ENCODE data around the gene TMEM79. TPM values are rescaled to one million over a fixed set of nuclear protein-coding genes. Genes with fewer than 3 reads are reported as not detected.

Gene TMEM79
- total and polyA plus RNA-seq, 3 donors from 2014 or later: 4.6 to 5.3 (median 5.3) TPM

DNA sequence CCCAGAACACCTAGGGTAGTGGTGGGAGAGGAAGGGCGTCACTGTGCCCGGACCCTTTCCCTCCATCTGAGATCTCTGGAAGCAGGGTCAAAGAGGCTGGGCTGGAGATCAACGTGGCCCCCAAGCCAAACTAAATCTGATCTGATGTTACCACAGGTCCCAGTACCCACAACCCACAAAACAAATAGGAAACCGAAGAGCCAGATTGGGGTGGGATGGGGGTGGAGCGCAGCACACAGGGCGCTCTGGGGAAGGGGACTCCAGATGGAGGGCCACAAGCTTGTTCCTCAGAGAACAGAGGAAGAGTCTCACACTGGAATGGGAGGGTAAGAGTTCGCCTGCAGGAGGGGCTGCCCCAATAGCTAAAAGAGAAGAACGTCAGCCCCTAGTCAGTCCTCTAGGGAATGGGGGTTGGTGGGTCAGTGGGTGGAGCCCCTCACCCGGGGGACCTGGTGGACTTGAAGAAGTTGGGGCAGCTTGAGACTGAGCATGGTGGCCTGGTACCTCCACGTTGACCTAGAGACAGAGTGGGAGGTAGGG, 37.8 kb upstream of the TMEM79 start:
- 41 to 46% methylated on average over 5 to 10 of the region's 10 CpGs for WGBS, 2 donors
- no peak overlapping the region for H3K27ac ChIP-seq
- H3K4me1 ChIP-seq: peaks cover 25% of the 10 kb centered on the region
- H3K9me3 ChIP-seq: no peaks in the 10 kb centered on the region
- no peak for DNase-seq
- intact Hi-C loops (cut with DNase I; ENCODE audit: low total_unique reads): no loop called here
- H3K4me3 ChIP-seq: no peak overlapping the region
- TF ChIP-seq, protein P1, sequence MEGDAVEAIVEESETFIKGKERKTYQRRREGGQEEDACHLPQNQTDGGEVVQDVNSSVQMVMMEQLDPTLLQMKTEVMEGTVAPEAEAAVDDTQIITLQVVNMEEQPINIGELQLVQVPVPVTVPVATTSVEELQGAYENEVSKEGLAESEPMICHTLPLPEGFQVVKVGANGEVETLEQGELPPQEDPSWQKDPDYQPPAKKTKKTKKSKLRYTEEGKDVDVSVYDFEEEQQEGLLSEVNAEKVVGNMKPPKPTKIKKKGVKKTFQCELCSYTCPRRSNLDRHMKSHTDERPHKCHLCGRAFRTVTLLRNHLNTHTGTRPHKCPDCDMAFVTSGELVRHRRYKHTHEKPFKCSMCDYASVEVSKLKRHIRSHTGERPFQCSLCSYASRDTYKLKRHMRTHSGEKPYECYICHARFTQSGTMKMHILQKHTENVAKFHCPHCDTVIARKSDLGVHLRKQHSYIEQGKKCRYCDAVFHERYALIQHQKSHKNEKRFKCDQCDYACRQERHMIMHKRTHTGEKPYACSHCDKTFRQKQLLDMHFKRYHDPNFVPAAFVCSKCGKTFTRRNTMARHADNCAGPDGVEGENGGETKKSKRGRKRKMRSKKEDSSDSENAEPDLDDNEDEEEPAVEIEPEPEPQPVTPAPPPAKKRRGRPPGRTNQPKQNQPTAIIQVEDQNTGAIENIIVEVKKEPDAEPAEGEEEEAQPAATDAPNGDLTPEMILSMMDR (IDR thresholded peaks at IDR 0.05): no peak
- no peak for TF ChIP-seq POLR2A (IDR thresholded peaks at IDR 0.05)
- H3K27me3 ChIP-seq: no peaks in the 10 kb centered on the region
- no peaks in the 10 kb centered on the region for H3K36me3 ChIP-seq (ENCODE audit: low read depth, missing control alignments)

DNA sequence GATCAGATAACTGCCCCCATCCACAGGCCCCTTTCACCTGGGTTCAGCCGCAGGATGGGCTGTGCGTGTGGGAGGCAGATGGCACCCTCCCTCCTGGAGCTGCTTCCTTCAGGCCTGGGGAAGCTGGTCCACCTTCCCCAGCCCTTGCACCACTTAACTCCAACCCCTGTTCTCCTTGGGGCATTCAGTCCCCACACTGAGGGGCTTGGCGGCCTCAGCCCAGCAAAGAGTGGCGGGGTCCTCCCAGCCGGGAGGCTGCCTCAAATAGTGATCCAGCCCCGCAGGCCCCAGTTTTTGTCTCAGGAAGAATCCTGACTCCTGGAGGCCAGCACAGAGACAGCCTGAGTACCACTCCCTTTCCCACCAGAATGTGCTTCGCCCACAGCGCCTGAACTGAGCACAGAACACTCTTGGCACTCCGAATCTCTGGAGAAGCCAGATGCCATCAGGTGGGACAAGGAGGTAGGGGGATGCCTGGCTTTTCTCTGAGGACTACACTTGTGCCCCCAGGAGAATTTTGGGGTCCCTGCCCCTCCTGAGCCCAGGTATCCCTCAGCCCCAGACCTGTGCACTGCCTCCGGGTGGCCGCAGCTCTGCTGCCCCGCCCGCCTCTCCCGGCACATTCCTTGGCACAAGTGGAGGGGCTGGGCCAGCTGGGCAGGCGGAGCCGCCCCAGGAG, 37.2 kb upstream of the TMEM79 start:
- DNase-seq: no peak

DNA sequence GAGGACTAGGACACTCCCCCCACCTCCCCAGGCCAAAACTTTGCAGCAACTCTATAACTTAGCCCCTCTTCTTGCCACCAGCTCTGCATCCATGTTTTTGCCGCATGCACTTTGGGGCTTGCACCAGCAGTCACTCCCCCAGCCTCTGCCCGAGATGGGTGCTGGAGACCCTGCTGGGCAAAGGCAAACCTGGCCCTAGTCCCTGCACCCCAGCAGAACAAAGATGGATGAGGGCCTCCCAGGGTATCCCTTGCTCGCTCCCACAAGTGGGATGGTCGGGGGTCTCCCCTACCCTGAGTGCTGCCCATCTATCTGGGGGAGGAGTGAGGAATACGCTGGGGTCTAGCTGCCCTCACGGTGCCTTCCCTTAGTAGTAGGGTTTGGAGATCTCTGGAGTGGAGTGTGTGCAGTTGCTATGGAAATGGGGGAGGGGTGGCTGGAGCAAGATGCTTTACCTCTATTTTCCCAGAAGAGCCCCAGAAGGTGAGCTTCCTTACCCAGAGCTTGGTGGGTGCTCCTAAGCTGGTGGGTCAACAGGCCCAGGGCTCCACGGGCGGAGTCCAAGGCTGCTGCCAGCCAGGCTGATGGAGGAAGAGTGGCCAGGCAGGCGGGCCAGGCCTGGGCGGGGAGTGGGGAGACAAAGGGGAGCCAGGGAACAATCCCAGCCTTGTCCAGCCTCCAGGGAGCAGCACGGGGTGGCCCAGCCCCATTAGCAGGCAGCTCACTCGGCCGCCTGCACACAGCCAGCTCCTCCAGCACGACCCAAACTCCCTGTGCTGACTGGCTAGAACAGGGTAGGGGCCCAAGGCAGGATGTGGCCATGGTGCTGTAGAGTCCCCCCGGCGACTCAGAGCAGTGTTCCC, 36.4 kb upstream of the TMEM79 start, which contains the start of gene PAQR6:
PAQR6 (minus strand) TSS at position 597 of the 863 bp plus-strand sequence. CDS start 1,325 bp downstream, outside the sequence.
- WGBS, 2 donors: 49 to 55% methylated on average over 9 to 16 of the region's 16 CpGs
- intact Hi-C loops (cut with DNase I; ENCODE audit: low total_unique reads): no loop called here
- Histone ChIP-seq H3K4me3 (no peak within 1 kb of the TSS), H3K4me1 (peaks cover 25% of the 10 kb centered on the region), H3K27ac (no peak within 1 kb of the TSS), H3K36me3 (ENCODE audit: low read depth, missing control alignments) (no peaks in the 10 kb centered on the region), H3K27me3 (no peaks in the 10 kb centered on the region), H3K9me3 (no peaks in the 10 kb centered on the region)
- TF ChIP-seq POLR2A (IDR thresholded peaks at IDR 0.05): no peak
- TF ChIP-seq, protein P1 (IDR thresholded peaks at IDR 0.05): no peak
- peak; percentile 58 for DNase-seq

More for the DNA sequence above, 37.2 kb upstream of the TMEM79 start:
- Histone ChIP-seq H3K4me1 (peaks cover 25% of the 10 kb centered on the region), H3K4me3 (no peak overlapping the region), H3K36me3 (ENCODE audit: low read depth, missing control alignments) (no peaks in the 10 kb centered on the region), H3K27ac (no peak overlapping the region), H3K9me3 (no peaks in the 10 kb centered on the region), H3K27me3 (no peaks in the 10 kb centered on the region)
- 61 to 64% methylated on average over 5 to 12 of the region's 16 CpGs for WGBS, 2 donors
- intact Hi-C loops (cut with DNase I; ENCODE audit: low total_unique reads): no loop called here
- TF ChIP-seq POLR2A (IDR thresholded peaks at IDR 0.05): no peak
- TF ChIP-seq, protein P1 (IDR thresholded peaks at IDR 0.05): no peak

DNA sequence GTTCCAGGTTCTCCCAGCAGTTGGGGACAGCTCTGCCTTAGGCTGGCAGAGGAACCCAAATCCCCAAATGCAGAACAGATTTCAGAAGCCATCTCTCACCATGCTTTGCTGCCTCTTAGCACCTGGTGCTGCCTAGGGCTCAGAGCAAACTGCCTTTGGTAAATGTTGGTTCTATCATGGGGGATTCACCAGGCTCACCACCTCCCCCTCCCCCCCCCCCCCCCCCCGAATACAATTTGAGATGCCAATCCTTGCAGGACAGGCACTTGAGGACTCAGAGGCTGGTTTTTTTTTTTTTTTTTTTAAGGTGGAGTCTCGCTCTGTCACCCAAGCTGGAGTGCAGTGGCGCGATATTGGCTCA, 35.8 kb upstream of the TMEM79 start:
- Histone ChIP-seq H3K36me3 (ENCODE audit: low read depth, missing control alignments) (no peaks in the 10 kb centered on the region), H3K4me3 (no peak overlapping the region), H3K9me3 (no peaks in the 10 kb centered on the region), H3K27me3 (no peaks in the 10 kb centered on the region), H3K4me1 (peaks cover 25% of the 10 kb centered on the region), H3K27ac (no peak overlapping the region)
- intact Hi-C loops (cut with DNase I; ENCODE audit: low total_unique reads): no loop called here
- WGBS, 2 donors: 76 to 82% methylated on average over 4 of the region's 4 CpGs
- no peak for DNase-seq
- TF ChIP-seq POLR2A (IDR thresholded peaks at IDR 0.05): no peak
- TF ChIP-seq, protein P1 (IDR thresholded peaks at IDR 0.05): no peak

Measured in testis (tissue), 3 donors.